ENCODE results near the gene ADCYAP1R1. TPM values are rescaled to one million over a fixed set of nuclear protein-coding genes. Genes with fewer than 3 reads are reported as not detected.

ADCYAP1R1 gene
- total RNA-seq, 1 donor from 2014 or later = not detected

GRCh38 chr7:31094271-31094670 is 42.2 kb downstream of the ADCYAP1R1 start:
- intact Hi-C loops (cut with micrococcal nuclease) = no loop called here
- no peak overlapping the region for H3K27ac Mint-ChIP-seq
- no peak for ATAC-seq (ENCODE audit: low read depth)

GRCh38 chr7:31095286-31096197 is 43.4 kb downstream of the ADCYAP1R1 start:
- POLR2A ChIA-PET = no interaction called here
- H3K36me3 Mint-ChIP-seq (ENCODE audit: low read depth) = no peaks in the 10 kb centered on the region
- H3K9me3 Mint-ChIP-seq = no peaks in the 10 kb centered on the region
- CTCF ChIA-PET = no interaction called here
- TF ChIP-seq CTCF (IDR thresholded peaks at IDR 0.05) = no peak
- no peak overlapping the region for H3K4me3 Mint-ChIP-seq
- H3K27ac Mint-ChIP-seq = no peak overlapping the region
- intact Hi-C loops (cut with micrococcal nuclease) = no loop called here
- H3K27me3 Mint-ChIP-seq = peaks cover 3% of the 10 kb centered on the region
- H3K4me1 Mint-ChIP-seq = no peaks in the 10 kb centered on the region
- no peak for ATAC-seq (ENCODE audit: low read depth)
- no peak for DNase-seq

More at GRCh38 chr7:31094271-31094670, 42.2 kb downstream of the ADCYAP1R1 start:
- Mint-ChIP-seq H3K27me3 (peaks cover 3% of the 10 kb centered on the region), H3K4me3 (no peak overlapping the region), H3K36me3 (ENCODE audit: low read depth) (no peaks in the 10 kb centered on the region), H3K9me3 (no peaks in the 10 kb centered on the region), H3K4me1 (no peaks in the 10 kb centered on the region)
- POLR2A ChIA-PET = no interaction called here
- DNase-seq = no peak
- CTCF ChIA-PET = no interaction called here
- TF ChIP-seq CTCF (IDR thresholded peaks at IDR 0.05) = no peak

- Mint-ChIP-seq H3K4me3 (no peak overlapping the region), H3K36me3 (ENCODE audit: low read depth) (no peaks in the 10 kb centered on the region), H3K4me1 (no peaks in the 10 kb centered on the region), H3K9me3 (no peaks in the 10 kb centered on the region), H3K27me3 (no peaks in the 10 kb centered on the region), H3K27ac (no peak overlapping the region)
- POLR2A ChIA-PET = no interaction called here
- no peak for TF ChIP-seq CTCF (IDR thresholded peaks at IDR 0.05)
- no peak for DNase-seq
- no peak for ATAC-seq (ENCODE audit: low read depth)
- intact Hi-C loops (cut with micrococcal nuclease) = no loop called here
- CTCF ChIA-PET = no interaction called here
Observed at GRCh38 chr7:31096198-31096876, 44.2 kb downstream of the ADCYAP1R1 start.

- no peaks in the 10 kb centered on the region for H3K36me3 Mint-ChIP-seq (ENCODE audit: low read depth)
- DNase-seq (no peak), ATAC-seq (ENCODE audit: low read depth) (no peak)
- no peaks in the 10 kb centered on the region for H3K4me1 Mint-ChIP-seq
- H3K27me3 Mint-ChIP-seq = no peaks in the 10 kb centered on the region
- no peak overlapping the region for H3K27ac Mint-ChIP-seq
- ChIA-PET POLR2A (no interaction called here), CTCF (no interaction called here)
- no peak overlapping the region for H3K4me3 Mint-ChIP-seq
- no peak for TF ChIP-seq CTCF (IDR thresholded peaks at IDR 0.05)
- H3K9me3 Mint-ChIP-seq = no peaks in the 10 kb centered on the region
- intact Hi-C loops (cut with micrococcal nuclease) = no loop called here
Observed at GRCh38 chr7:31096877-31097258, 44.8 kb downstream of the ADCYAP1R1 start.

GRCh38 chr7:31098642-31099360 is 46.7 kb downstream of the ADCYAP1R1 start:
- Mint-ChIP-seq H3K36me3 (ENCODE audit: low read depth) (no peaks in the 10 kb centered on the region), H3K27ac (no peak overlapping the region), H3K9me3 (no peaks in the 10 kb centered on the region), H3K4me3 (no peak overlapping the region), H3K4me1 (no peaks in the 10 kb centered on the region), H3K27me3 (no peaks in the 10 kb centered on the region)
- DNase-seq (no peak), ATAC-seq (ENCODE audit: low read depth) (no peak)
- intact Hi-C loops (cut with micrococcal nuclease) = no loop called here
- ChIA-PET POLR2A (no interaction called here), CTCF (interaction anchor here (1.4 kb wide), 1 partner anchor 36 kb away, joined by 5 read pairs; no protein-coding TSS in a partner anchor)
- TF ChIP-seq CTCF (IDR thresholded peaks at IDR 0.05) = no peak
